Non-pigmented ciliary epithelial cell (primary cell): ENCODE data around the gene PROCR.
"Not testable (repeated sequence)": the region's sequence is repeated elsewhere in the genome, so short reads cannot be mapped to it uniquely, and the experiment has no call there.

Experiments
- DNase-seq: peaks from one replicate; pipeline ENCODE4 v3.0.0-alpha.2; 2010; ENCODE audit warnings: low read depth

The PROCR gene

GRCh38 chr20:35193031-35193791, 21.3 kb downstream of the PROCR start:
- not testable (repeated sequence) for DNase-seq

- no peak for DNase-seq
These were observed 24.4 kb downstream of the PROCR start for GRCh38 chr20:35196313-35196712.

GRCh38 chr20:35199740-35200139, 27.9 kb downstream of the PROCR start:
- no peak for DNase-seq

GRCh38 chr20:35200267-35200666, 28.4 kb downstream of the PROCR start:
- DNase-seq = peak; percentile 34

- not testable (repeated sequence) for DNase-seq
These were observed 29.6 kb downstream of the PROCR start for GRCh38 chr20:35201467-35201866.

GRCh38 chr20:35206802-35207201, 34.9 kb downstream of the PROCR start:
- no peak for DNase-seq

- peak; percentile 38 for DNase-seq
These were observed 36.2 kb downstream of the PROCR start for GRCh38 chr20:35207950-35208611.

GRCh38 chr20:35215066-35215956, 43.4 kb downstream of the PROCR start:
- DNase-seq = peak; percentile 68

- no peak for DNase-seq
These were observed 44.7 kb downstream of the PROCR start for GRCh38 chr20:35216541-35216940.

- no peak for DNase-seq
These were observed 52.1 kb downstream of the PROCR start for GRCh38 chr20:35223941-35224340.

GRCh38 chr20:35224536-35224935, 52.7 kb downstream of the PROCR start:
- no peak for DNase-seq

GRCh38 chr20:35225319-35226125, 53.6 kb downstream of the PROCR start:
- DNase-seq = no peak

GRCh38 chr20:35226126-35226883, 54.4 kb downstream of the PROCR start, which contains the start of gene MMP24:
TSS of gene MMP24 (plus strand) at chr20:35226690. CDS start at chr20:35226739, 49 bp downstream.
- no peak for DNase-seq
